NCI-H82 treated with DMSO at 0.1 percent for 48 hours (cell line): ENCODE data around the gene MDM4.
"Not testable (repeated sequence)": the region's sequence is repeated elsewhere in the genome, so short reads cannot be mapped to it uniquely, and the experiment has no call there.

Experiments
- DNase-seq: peaks from one replicate; lab custom pipeline; 2025; ENCODE audit not compliant: unreplicated experiment; lab: John Stamatoyannopoulos, UW

Gene MDM4

GRCh38 chr1:204516180-204516879 is at the start of gene MDM4:
MDM4 (plus strand) TSS chr1:204516406; CDS start chr1:204525519, 9,113 bp downstream.
- peak; percentile 98 for DNase-seq

- DNase-seq, result no peak
Measured at GRCh38 chr1:204466416-204467405, 49.5 kb upstream of the MDM4 start.

- DNase-seq, result no peak
Measured at GRCh38 chr1:204468206-204468605, 48.0 kb upstream of the MDM4 start.

GRCh38 chr1:204468766-204469302 is 47.4 kb upstream of the MDM4 start:
- no peak for DNase-seq

- no peak for DNase-seq
Measured at GRCh38 chr1:204469304-204469703, 46.9 kb upstream of the MDM4 start.

- no peak for DNase-seq
Measured at GRCh38 chr1:204471687-204472086, 44.5 kb upstream of the MDM4 start.

- DNase-seq, result no peak
Measured at GRCh38 chr1:204472660-204473059, 43.5 kb upstream of the MDM4 start.

- DNase-seq, result no peak
Measured at GRCh38 chr1:204473400-204473965, 42.7 kb upstream of the MDM4 start.

- no peak for DNase-seq
Measured at GRCh38 chr1:204475656-204476432, 40.4 kb upstream of the MDM4 start.

GRCh38 chr1:204476563-204476962 is 39.6 kb upstream of the MDM4 start:
- no peak for DNase-seq

- no peak for DNase-seq
Measured at GRCh38 chr1:204477036-204477740, 39.0 kb upstream of the MDM4 start.

GRCh38 chr1:204478172-204478899 is 37.9 kb upstream of the MDM4 start:
- DNase-seq, result peak; percentile 53

- no peak for DNase-seq
Measured at GRCh38 chr1:204478921-204479320, 37.3 kb upstream of the MDM4 start.

- DNase-seq, result no peak
Measured at GRCh38 chr1:204479387-204480136, 36.6 kb upstream of the MDM4 start.

- DNase-seq, result no peak
Measured at GRCh38 chr1:204480515-204480914, 35.7 kb upstream of the MDM4 start.

- DNase-seq, result no peak
Measured at GRCh38 chr1:204483791-204484190, 32.4 kb upstream of the MDM4 start.

- not testable (repeated sequence) for DNase-seq
Measured at GRCh38 chr1:204486513-204487255, 29.5 kb upstream of the MDM4 start.

GRCh38 chr1:204487256-204487615 is 29.0 kb upstream of the MDM4 start:
- DNase-seq, result peak; percentile 24
